ENCODE measurements around the gene MVK. TPM values are rescaled to one million over a fixed set of nuclear protein-coding genes. Genes with fewer than 3 reads are reported as not detected.

Gene MVK
- polyA plus RNA-seq, 1 donor (not counting 4 experiments of a cell fraction or from before 2014, with no cell fraction given): 26.7 TPM

- Histone ChIP-seq H3K4me2 (ENCODE audit: control insufficient read depth, extremely low read depth, insufficient read depth, low read depth, low read length) (no peak overlapping the region), H3K79me2 (ENCODE audit: control insufficient read depth, insufficient read depth, low read length) (no peaks in the 10 kb centered on the region), H3K4me1 (ENCODE audit: control insufficient read depth, extremely low read depth, insufficient read depth, low read length) (no peaks in the 10 kb centered on the region), H3K9me1 (ENCODE audit: control insufficient read depth, extremely low read depth, insufficient read depth, low read length) (no peaks in the 10 kb centered on the region), H3K36me3 (ENCODE audit: control insufficient read depth in 2 of 2, extremely low read depth in 1 of 2, insufficient read depth in 2 of 2, low read length in 2 of 2) (peaks cover 10 to 17% of the 10 kb centered on the region in 2 experiments), H4K20me1 (ENCODE audit: control insufficient read depth, extremely low read depth, insufficient read depth, low read length) (no peaks in the 10 kb centered on the region), H3K27me3 (ENCODE audit: control insufficient read depth, extremely low read depth, insufficient read depth, low read length) (no peaks in the 10 kb centered on the region), H2AFZ (ENCODE audit: control insufficient read depth, low read length) (no peak overlapping the region), H3K27ac (ENCODE audit: control insufficient read depth, insufficient read depth, low read length) (no peak overlapping the region), H3K9ac (ENCODE audit: control insufficient read depth, extremely low read depth, insufficient read depth, low read length) (no peak overlapping the region), H3K4me3 (ENCODE audit: control insufficient read depth in 2 of 3, extremely low read depth in 1 of 3, insufficient read depth in 2 of 3, low read depth in 1 of 3, low read length in 3 of 3) (no peak overlapping the region), H3K9me3 (ENCODE audit: control insufficient read depth, low read depth, low read length) (no peaks in the 10 kb centered on the region)
- DNase-seq (ENCODE audit: low read depth, low spot score): no peak
- FAIRE-seq: no peak
- TF ChIP-seq EZH2 (IDR thresholded peaks at IDR 0.05; ENCODE audit: low read length): no peak
- TF ChIP-seq, protein P1, sequence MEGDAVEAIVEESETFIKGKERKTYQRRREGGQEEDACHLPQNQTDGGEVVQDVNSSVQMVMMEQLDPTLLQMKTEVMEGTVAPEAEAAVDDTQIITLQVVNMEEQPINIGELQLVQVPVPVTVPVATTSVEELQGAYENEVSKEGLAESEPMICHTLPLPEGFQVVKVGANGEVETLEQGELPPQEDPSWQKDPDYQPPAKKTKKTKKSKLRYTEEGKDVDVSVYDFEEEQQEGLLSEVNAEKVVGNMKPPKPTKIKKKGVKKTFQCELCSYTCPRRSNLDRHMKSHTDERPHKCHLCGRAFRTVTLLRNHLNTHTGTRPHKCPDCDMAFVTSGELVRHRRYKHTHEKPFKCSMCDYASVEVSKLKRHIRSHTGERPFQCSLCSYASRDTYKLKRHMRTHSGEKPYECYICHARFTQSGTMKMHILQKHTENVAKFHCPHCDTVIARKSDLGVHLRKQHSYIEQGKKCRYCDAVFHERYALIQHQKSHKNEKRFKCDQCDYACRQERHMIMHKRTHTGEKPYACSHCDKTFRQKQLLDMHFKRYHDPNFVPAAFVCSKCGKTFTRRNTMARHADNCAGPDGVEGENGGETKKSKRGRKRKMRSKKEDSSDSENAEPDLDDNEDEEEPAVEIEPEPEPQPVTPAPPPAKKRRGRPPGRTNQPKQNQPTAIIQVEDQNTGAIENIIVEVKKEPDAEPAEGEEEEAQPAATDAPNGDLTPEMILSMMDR (optimal IDR thresholded peaks at IDR 0.05 in 1 of 3, IDR thresholded peaks at IDR 0.05 in 1 of 3, conservative IDR thresholded peaks at IDR 0.05 in 1 of 3; ENCODE audit: extremely low read depth in 1 of 3, insufficient read depth in 2 of 3, low read length in 3 of 3): no peak
- dilution Hi-C loops (cut with MboI; ENCODE audit: extremely low pct_ligation_motif_present, low sequenced_read_pairs): no loop called here
These were observed 11.9 kb upstream of the MVK start for GRCh38 chr12:109561711-109562030.

DNA sequence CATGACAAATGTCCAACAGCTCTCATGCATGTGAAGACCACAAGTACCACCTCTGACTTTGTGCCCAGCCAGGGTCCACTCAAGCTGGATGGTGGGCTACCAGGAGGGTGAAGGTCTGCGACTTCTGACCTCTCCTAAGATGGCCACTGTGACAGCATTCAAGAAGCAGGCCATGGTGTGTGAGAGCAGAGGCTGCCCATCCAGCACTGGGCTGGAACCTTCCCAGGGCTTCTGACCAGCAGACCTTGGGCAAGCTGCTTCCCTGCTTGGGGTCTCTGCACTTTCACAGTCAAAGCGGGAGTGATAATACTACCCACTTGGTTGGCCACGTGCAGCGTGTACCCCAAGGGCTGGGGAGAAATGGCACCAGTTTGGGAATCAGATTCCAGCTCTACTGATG, 10.7 kb upstream of the MVK start:
- TF ChIP-seq EZH2 (IDR thresholded peaks at IDR 0.05; ENCODE audit: low read length): no peak
- TF ChIP-seq, protein P1 (optimal IDR thresholded peaks at IDR 0.05 in 1 of 3, IDR thresholded peaks at IDR 0.05 in 1 of 3, conservative IDR thresholded peaks at IDR 0.05 in 1 of 3; ENCODE audit: extremely low read depth in 1 of 3, insufficient read depth in 2 of 3, low read length in 3 of 3): no peak
- no peak for DNase-seq (ENCODE audit: low read depth, low spot score)
- H3K79me2 ChIP-seq (ENCODE audit: control insufficient read depth, insufficient read depth, low read length): no peaks in the 10 kb centered on the region
- H3K4me1 ChIP-seq (ENCODE audit: control insufficient read depth, extremely low read depth, insufficient read depth, low read length): no peaks in the 10 kb centered on the region
- H4K20me1 ChIP-seq (ENCODE audit: control insufficient read depth, extremely low read depth, insufficient read depth, low read length): no peaks in the 10 kb centered on the region
- H3K4me2 ChIP-seq (ENCODE audit: control insufficient read depth, extremely low read depth, insufficient read depth, low read depth, low read length): no peak overlapping the region
- H2AFZ ChIP-seq (ENCODE audit: control insufficient read depth, low read length): no peak overlapping the region
- H3K9me1 ChIP-seq (ENCODE audit: control insufficient read depth, extremely low read depth, insufficient read depth, low read length): no peaks in the 10 kb centered on the region
- no peak for FAIRE-seq
- H3K9ac ChIP-seq (ENCODE audit: control insufficient read depth, extremely low read depth, insufficient read depth, low read length): no peak overlapping the region
- H3K27ac ChIP-seq (ENCODE audit: control insufficient read depth, insufficient read depth, low read length): no peak overlapping the region
- dilution Hi-C loops (cut with MboI; ENCODE audit: extremely low pct_ligation_motif_present, low sequenced_read_pairs): no loop called here
- H3K36me3 ChIP-seq (ENCODE audit: control insufficient read depth in 2 of 2, extremely low read depth in 1 of 2, insufficient read depth in 2 of 2, low read length in 2 of 2): peaks cover 15 to 18% of the 10 kb centered on the region in 2 experiments
- H3K9me3 ChIP-seq (ENCODE audit: control insufficient read depth, low read depth, low read length): no peaks in the 10 kb centered on the region
- no peaks in the 10 kb centered on the region for H3K27me3 ChIP-seq (ENCODE audit: control insufficient read depth, extremely low read depth, insufficient read depth, low read length)
- no peak overlapping the region for H3K4me3 ChIP-seq (ENCODE audit: control insufficient read depth in 2 of 3, extremely low read depth in 1 of 3, insufficient read depth in 2 of 3, low read depth in 1 of 3, low read length in 3 of 3)
